Tibial nerve (tissue), 4 donors: ENCODE results near the gene LCNL1. TPM values are rescaled to one million over a fixed set of nuclear protein-coding genes. Genes with fewer than 3 reads are reported as not detected.

Experiments
- DNase-seq, 2 donors: peaks; one replicate each; pipeline ENCODE4 v3.0.0-alpha.2; 2019; ENCODE audit warnings: low spot score in 2 of 2
- H3K27ac ChIP-seq, 4 donors: fragments of 200-600 bp; sonication (generic) in 3 of 4; one replicate each; pipeline ENCODE4 v1.5.1; 2017 to 2019; ENCODE audit warnings: mild to moderate bottlenecking in 1 of 4
- H3K27me3 ChIP-seq, 2 donors: fragments of 200-600 bp; sonication (generic) in 1 of 2; one replicate each; pipeline versions ENCODE4 v1.5.1 to v1.6.0; 2017 to 2019
- H3K36me3 ChIP-seq, 3 donors: fragments of 200-600 bp; sonication (generic); one replicate each; pipeline ENCODE4 v1.5.1; 2018 to 2019
- H3K4me1 ChIP-seq, 4 donors: fragments of 200-600 bp; sonication (generic) in 3 of 4; one replicate each; pipeline ENCODE4 v1.5.1; 2017 to 2019
- H3K4me3 ChIP-seq, 4 donors: fragments of 200-600 bp; sonication (generic) in 3 of 4; one replicate each; pipeline ENCODE4 v1.5.1; 2017 to 2019; ENCODE audit warnings: mild to moderate bottlenecking in 1 of 4, moderate library complexity in 1 of 4
- H3K9me3 ChIP-seq, 4 donors: fragments of 200-600 bp; sonication (generic) in 3 of 4; one replicate each; pipeline ENCODE4 v1.5.1; 2017 to 2019
- EP300 ChIP-seq, 2 donors: sonication (generic); formaldehyde crosslinking; IDR thresholded peaks; one replicate each; pipeline ENCODE4 v1.6.1; 2017; ENCODE audit warnings: antibody characterized with exemption in 2 of 2, mild to moderate bottlenecking in 1 of 2
- POLR2A ChIP-seq, 2 donors: fragments of 450-650 bp; IDR thresholded peaks; one replicate each; pipeline ENCODE4 v1.6.1; 2017; ENCODE audit warnings: antibody characterized with exemption in 2 of 2, mild to moderate bottlenecking in 2 of 2, moderate library complexity in 2 of 2
- WGBS, 2 donors: methylation state at CpG; one replicate each; pipeline ENCODE4 v1.1.5; 2018; 5-methylcytosine and 5-hydroxymethylcytosine counted together
- total RNA-seq, 4 donors: library from RNA; depleted of rRNA; stranded (reverse); fragments of >200 nt; gene quantifications; one replicate each; pipeline ENCODE4 v1.1.0, GENCODE V29; 2016
- TF ChIP-seq, protein P1 (sequence below), 5 experiments: fragments of 200-600 bp in 3 of 5; fragments of 450-650 bp in 2 of 5; sonication (generic) in 3 of 5; IDR thresholded peaks; one replicate each; pipeline ENCODE4 v1.5.1; 2016 to 2019; ENCODE audit warnings: antibody characterized with exemption in 5 of 5, mild to moderate bottlenecking in 3 of 5, moderate library complexity in 2 of 5

LCNL1 gene
- total RNA-seq, 4 donors from 2014 or later: 14.7 to 86.3 (median 64.3) TPM

DNA sequence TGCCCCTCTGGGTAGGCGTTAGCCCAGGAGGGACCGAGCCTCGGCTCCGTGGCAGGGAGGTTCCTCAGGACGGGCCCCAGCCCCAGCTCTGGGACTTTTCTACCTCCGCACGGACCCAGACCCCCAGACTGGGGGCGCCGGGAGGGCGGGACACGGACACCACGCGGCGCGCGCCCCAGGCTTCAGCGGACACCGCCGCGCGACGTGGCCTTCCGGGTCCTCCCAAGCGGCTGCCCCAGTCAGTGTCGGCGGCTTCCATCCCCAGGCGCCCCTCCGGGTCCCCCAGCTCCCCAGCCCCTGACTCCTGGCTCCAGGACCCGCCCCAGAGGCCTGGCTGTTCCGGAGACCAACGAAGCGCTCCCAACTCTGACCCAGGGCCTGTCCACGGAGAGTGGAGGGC is 3.1 kb downstream of the LCNL1 start:
- Histone ChIP-seq H3K27me3 (peaks cover 0 to 37% of the 10 kb centered on the region in 2 donors), H3K4me3 (no peak overlapping the region), H3K9me3 (no peaks in the 10 kb centered on the region), H3K27ac (no peak overlapping the region), H3K36me3 (no peaks in the 10 kb centered on the region), H3K4me1 (peaks cover 0 to 28% (median 9%) of the 10 kb centered on the region in 4 donors)
- 36% methylated on average over 27 of the region's 33 CpGs; no CpG with 5 or more reads in 1 of the 2 donors for WGBS, 2 donors
- no peak for DNase-seq
- TF ChIP-seq POLR2A (IDR thresholded peaks at IDR 0.05) (no peak), EP300 (IDR thresholded peaks at IDR 0.05) (no peak)
- TF ChIP-seq, protein P1, sequence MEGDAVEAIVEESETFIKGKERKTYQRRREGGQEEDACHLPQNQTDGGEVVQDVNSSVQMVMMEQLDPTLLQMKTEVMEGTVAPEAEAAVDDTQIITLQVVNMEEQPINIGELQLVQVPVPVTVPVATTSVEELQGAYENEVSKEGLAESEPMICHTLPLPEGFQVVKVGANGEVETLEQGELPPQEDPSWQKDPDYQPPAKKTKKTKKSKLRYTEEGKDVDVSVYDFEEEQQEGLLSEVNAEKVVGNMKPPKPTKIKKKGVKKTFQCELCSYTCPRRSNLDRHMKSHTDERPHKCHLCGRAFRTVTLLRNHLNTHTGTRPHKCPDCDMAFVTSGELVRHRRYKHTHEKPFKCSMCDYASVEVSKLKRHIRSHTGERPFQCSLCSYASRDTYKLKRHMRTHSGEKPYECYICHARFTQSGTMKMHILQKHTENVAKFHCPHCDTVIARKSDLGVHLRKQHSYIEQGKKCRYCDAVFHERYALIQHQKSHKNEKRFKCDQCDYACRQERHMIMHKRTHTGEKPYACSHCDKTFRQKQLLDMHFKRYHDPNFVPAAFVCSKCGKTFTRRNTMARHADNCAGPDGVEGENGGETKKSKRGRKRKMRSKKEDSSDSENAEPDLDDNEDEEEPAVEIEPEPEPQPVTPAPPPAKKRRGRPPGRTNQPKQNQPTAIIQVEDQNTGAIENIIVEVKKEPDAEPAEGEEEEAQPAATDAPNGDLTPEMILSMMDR (IDR thresholded peaks at IDR 0.05): no peak

DNA sequence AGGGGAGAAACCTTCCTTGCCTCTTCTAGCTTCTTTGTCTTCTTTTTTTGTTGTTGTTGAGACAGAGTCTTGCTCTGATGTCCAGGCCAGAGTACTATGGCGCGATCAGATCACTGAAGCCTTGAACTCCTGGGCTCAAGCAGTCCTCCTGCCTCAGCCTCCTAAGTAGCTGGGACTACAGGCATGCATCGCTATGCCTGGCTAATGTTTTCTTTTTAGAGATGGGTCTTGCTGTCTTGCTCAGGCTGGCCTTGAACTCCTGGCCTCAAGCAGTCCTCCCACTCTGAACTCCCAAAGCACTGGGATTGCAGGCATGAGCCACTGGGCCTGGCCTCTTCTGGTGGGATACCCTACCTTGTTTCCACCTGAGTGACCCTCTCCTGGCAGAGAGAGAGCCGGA is 6.1 kb downstream of the LCNL1 start:
- Histone ChIP-seq H3K4me3 (no peak overlapping the region), H3K36me3 (peaks cover 0 to 5% (median 0%) of the 10 kb centered on the region in 3 donors), H3K27ac (no peak overlapping the region), H3K27me3 (peaks cover 0 to 28% of the 10 kb centered on the region in 2 donors), H3K9me3 (no peaks in the 10 kb centered on the region), H3K4me1 (peaks cover 0 to 39% (median 23%) of the 10 kb centered on the region in 4 donors)
- TF ChIP-seq POLR2A (IDR thresholded peaks at IDR 0.05) (no peak), EP300 (IDR thresholded peaks at IDR 0.05) (no peak)
- TF ChIP-seq, protein P1 (IDR thresholded peaks at IDR 0.05): no peak
- WGBS, 2 donors: 90 to 91% methylated on average over 4 of the region's 4 CpGs
- no peak for DNase-seq

DNA sequence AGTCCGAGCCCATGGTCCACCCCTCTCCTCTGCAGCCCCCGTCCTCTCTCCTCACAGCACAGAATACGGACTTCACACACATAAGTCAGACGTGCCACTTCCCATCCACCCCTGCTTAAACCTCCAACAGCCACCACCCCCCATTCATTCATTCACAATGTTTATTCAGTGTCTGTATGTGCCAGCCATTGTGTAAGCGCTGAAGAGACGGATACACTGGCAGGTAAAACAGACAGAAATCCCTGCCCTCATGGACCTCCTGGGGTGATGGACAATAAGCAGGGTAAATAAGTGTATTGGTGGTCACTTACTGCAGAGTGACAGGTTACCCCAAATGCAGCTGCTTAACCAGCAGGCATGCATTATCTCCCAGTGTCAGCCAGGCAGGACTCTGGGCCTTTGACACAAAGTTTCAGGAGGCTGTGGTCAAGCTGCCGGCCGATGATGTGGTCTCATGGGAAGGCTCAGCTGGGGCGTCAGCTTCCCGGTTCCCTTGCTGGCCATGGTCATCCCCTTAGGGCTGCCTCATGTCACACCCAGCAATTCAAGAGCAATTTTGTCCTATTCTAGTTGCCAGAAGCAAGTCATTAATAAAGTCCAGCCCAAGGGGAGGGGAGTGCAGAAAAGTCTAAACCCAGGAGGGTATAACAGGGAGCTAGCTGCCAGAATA is 7.6 kb downstream of the LCNL1 start:
- TF ChIP-seq POLR2A (IDR thresholded peaks at IDR 0.05): no peak
- TF ChIP-seq, protein P1 (IDR thresholded peaks at IDR 0.05): no peak
- TF ChIP-seq EP300 (IDR thresholded peaks at IDR 0.05): no peak
- Histone ChIP-seq H3K4me1 (peaks cover 0 to 45% (median 31%) of the 10 kb centered on the region in 4 donors), H3K27ac (no peak overlapping the region), H3K27me3 (peaks cover 0 to 13% of the 10 kb centered on the region in 2 donors), H3K9me3 (no peaks in the 10 kb centered on the region), H3K36me3 (peaks cover 0 to 15% (median 0%) of the 10 kb centered on the region in 3 donors), H3K4me3 (no peak overlapping the region)
- WGBS, 2 donors: 74 to 79% methylated on average over 10 of the region's 10 CpGs
- DNase-seq: no peak

DNA sequence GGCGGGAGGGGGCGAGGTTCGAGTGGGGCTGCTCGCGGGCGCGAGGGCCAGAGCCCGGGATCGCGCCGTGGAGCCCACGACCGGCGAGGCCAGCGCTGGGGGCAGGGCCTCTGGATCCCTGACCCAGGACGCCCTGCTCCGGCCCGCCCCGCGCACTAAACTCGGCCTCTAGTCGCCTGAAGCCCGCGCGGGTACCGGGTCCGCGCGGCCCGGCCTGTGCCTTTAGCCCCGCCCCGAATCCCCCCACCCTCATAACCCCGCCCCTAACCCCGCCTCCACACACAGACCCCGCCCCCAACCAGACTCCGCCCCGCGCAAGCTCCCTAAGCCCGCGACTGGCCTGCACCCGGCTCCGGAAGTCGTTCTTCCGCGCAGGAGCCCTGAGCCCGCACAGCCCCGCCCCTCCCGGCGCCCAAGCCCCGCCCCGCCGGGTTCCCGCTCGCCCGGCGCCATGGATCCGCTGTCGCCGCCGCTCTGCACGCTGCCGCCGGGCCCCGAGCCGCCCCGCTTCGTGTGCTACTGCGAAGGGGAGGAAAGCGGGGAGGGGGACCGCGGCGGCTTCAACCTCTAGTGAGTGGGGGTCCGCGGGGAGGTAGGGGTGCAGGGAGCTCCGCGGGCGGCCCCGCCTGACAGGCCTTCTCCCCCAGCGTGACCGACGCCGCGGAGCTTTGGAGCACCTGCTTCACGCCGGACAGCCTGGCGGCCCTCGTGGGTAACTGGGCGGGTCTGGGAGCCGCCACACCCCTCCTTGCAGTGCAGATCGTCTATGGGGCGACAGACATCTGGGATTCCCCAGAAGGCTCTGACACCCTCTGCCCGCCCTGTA is 9.4 kb downstream of the LCNL1 start, which contains the start of gene PAXX:
Gene PAXX (plus strand): TSS at position 430 of the 826 bp plus-strand sequence. CDS start 22 bp downstream, at position 452.
- DNase-seq: peak; percentile 80
- TF ChIP-seq, protein P1 (IDR thresholded peaks at IDR 0.05): peak in 1 of 5 experiments; percentile 20
- TF ChIP-seq EP300 (IDR thresholded peaks at IDR 0.05) (peak in 1 of 2 donors; percentile 29), POLR2A (IDR thresholded peaks at IDR 0.05) (no peak)
- 0 to 1% methylated on average over 17 to 32 of the region's 92 CpGs for WGBS, 2 donors
- peaks cover 0 to 55% (median 46%) of the 10 kb centered on the region in 4 donors for H3K4me1 ChIP-seq
- H3K27me3 ChIP-seq: no peaks in the 10 kb centered on the region
- H3K36me3 ChIP-seq: peaks cover 0 to 15% (median 0%) of the 10 kb centered on the region in 3 donors
- H3K4me3 ChIP-seq: peak within 1 kb of the TSS; percentile 71 to 96 (median 90)
- no peaks in the 10 kb centered on the region for H3K9me3 ChIP-seq
- peak within 1 kb of the TSS; percentile 74 to 89 (median 82) for H3K27ac ChIP-seq
